Measurements from ENCODE around the gene ATP6V1G1. TPM values are rescaled to one million over a fixed set of nuclear protein-coding genes. Genes with fewer than 3 reads are reported as not detected.

The ATP6V1G1 gene
- polyA plus RNA-seq, 1 experiment, result 138 TPM

GRCh38 chr9:114607671-114608524 is 20.3 kb downstream of the ATP6V1G1 start:
- no peak for DNase-seq (ENCODE audit: low read depth, low spot score)
- H3K9me3 ChIP-seq (ENCODE audit: control insufficient read depth, insufficient read depth, low read length), result no peaks in the 10 kb centered on the region
- no peak for TF ChIP-seq CTCF (IDR thresholded peaks at IDR 0.05; ENCODE audit: low read depth, low read length)
- ChIA-PET POLR2A (interaction anchor here (1.4 kb wide), 1 partner anchor 20 kb away, joined by 8 read pairs; the partner anchor contains the start of gene ATP6V1G1), CTCF (interaction anchor here (1.2 to 1.7 kb wide), 2 partner anchors 15 to 120 kb away, joined by 3 to 5 read pairs; no protein-coding TSS in a partner anchor)
- H3K4me3 ChIP-seq (ENCODE audit: low read depth, low read length), result no peak overlapping the region
- H3K27me3 ChIP-seq (ENCODE audit: control insufficient read depth, insufficient read depth, low read length), result no peaks in the 10 kb centered on the region
- no peak overlapping the region for H3K27ac ChIP-seq (ENCODE audit: low read depth, low read length)

GRCh38 chr9:114608525-114608796 is 20.9 kb downstream of the ATP6V1G1 start:
- H3K4me3 ChIP-seq (ENCODE audit: low read depth, low read length), result no peak overlapping the region
- ChIA-PET CTCF (no interaction called here), POLR2A (no interaction called here)
- DNase-seq (ENCODE audit: low read depth, low spot score), result no peak
- H3K27me3 ChIP-seq (ENCODE audit: control insufficient read depth, insufficient read depth, low read length), result no peaks in the 10 kb centered on the region
- H3K27ac ChIP-seq (ENCODE audit: low read depth, low read length), result no peak overlapping the region
- no peaks in the 10 kb centered on the region for H3K9me3 ChIP-seq (ENCODE audit: control insufficient read depth, insufficient read depth, low read length)
- TF ChIP-seq CTCF (IDR thresholded peaks at IDR 0.05; ENCODE audit: low read depth, low read length), result no peak

GRCh38 chr9:114611516-114612271 is 24.1 kb downstream of the ATP6V1G1 start:
- Histone ChIP-seq H3K9me3 (ENCODE audit: control insufficient read depth, insufficient read depth, low read length) (no peaks in the 10 kb centered on the region), H3K4me3 (ENCODE audit: low read depth, low read length) (peak overlapping the region; percentile 65), H3K27me3 (ENCODE audit: control insufficient read depth, insufficient read depth, low read length) (no peaks in the 10 kb centered on the region), H3K27ac (ENCODE audit: low read depth, low read length) (peak overlapping the region; percentile 77)
- no peak for TF ChIP-seq CTCF (IDR thresholded peaks at IDR 0.05; ENCODE audit: low read depth, low read length)
- ChIA-PET POLR2A (interaction anchor here (0.7 to 2.2 kb wide), 5 partner anchors 16 to 461 kb away, joined by 3 to 14 read pairs (median 4); partner anchors contain the start of gene ATP6V1G1), CTCF (interaction anchor here (0.6 to 1.5 kb wide), 7 partner anchors 41 to 403 kb away, joined by 3 to 6 read pairs (median 3); no protein-coding TSS in a partner anchor)
- DNase-seq (ENCODE audit: low read depth, low spot score), result no peak

GRCh38 chr9:114612272-114612923 is 24.8 kb downstream of the ATP6V1G1 start:
- ChIA-PET POLR2A (interaction anchor here (0.7 to 2.2 kb wide), 3 partner anchors 21 to 461 kb away, joined by 3 to 14 read pairs (median 4); partner anchors contain the start of gene ATP6V1G1), CTCF (interaction anchor here (0.6 to 1.5 kb wide), 6 partner anchors 41 to 402 kb away, joined by 3 to 6 read pairs (median 4); no protein-coding TSS in a partner anchor)
- TF ChIP-seq CTCF (IDR thresholded peaks at IDR 0.05; ENCODE audit: low read depth, low read length), result no peak
- Histone ChIP-seq H3K27me3 (ENCODE audit: control insufficient read depth, insufficient read depth, low read length) (no peaks in the 10 kb centered on the region), H3K4me3 (ENCODE audit: low read depth, low read length) (peak overlapping the region; percentile 65), H3K9me3 (ENCODE audit: control insufficient read depth, insufficient read depth, low read length) (no peaks in the 10 kb centered on the region), H3K27ac (ENCODE audit: low read depth, low read length) (no peak overlapping the region)
- no peak for DNase-seq (ENCODE audit: low read depth, low spot score)
